DND-41 (cell line): ENCODE measurements around the gene NPHP4.

Experiments
- ATAC-seq: fragments of 200-7000 bp; cut with Tn5 transposase; 3 replicates; pipeline ENCODE4 v1.9.1; 2021; ENCODE audit warnings: low read depth; ENCODE audit not compliant: insufficient read depth
- DNase-seq: peaks from one replicate; pipeline ENCODE4 v3.0.0-alpha.2; 2020
- H2AFZ ChIP-seq: 2 replicates; pipeline ENCODE4 v1.6.0; 2012; ENCODE audit warnings: low read depth, low read length
- H3K27ac ChIP-seq: 2 replicates; pipeline ENCODE4 v1.5.1; 2012; ENCODE audit warnings: low read length, inconsistent platforms
- H3K27me3 ChIP-seq: fragments of 200-600 bp; sonication (generic); 2 replicates; pipeline ENCODE4 v1.6.0; 2012; ENCODE audit warnings: low read length, mild to moderate bottlenecking, inconsistent platforms; ENCODE audit not compliant: insufficient read depth, poor library complexity
- H3K36me3 ChIP-seq: 2 replicates; pipeline ENCODE4 v1.5.1; 2012; ENCODE audit warnings: low read length, inconsistent platforms; ENCODE audit not compliant: insufficient read depth
- H3K4me1 ChIP-seq: 2 replicates; pipeline ENCODE4 v1.5.1; 2012; ENCODE audit warnings: mild to moderate bottlenecking, low read length; ENCODE audit not compliant: insufficient read depth
- H3K4me2 ChIP-seq: 2 replicates; pipeline ENCODE4 v1.6.0; 2012; ENCODE audit warnings: mild to moderate bottlenecking, moderate library complexity, low read length, inconsistent platforms; ENCODE audit not compliant: insufficient read depth
- H3K4me3 ChIP-seq, 2 experiments: fragments of 200-600 bp in 1 of 2; shearing (Covaris generic) in 1 of 2; 2 replicates each; pipeline ENCODE4 v1.5.1; 2012 to 2016; ENCODE audit warnings: inconsistent platforms in 2 of 2, low read length in 2 of 2, mild to moderate bottlenecking in 2 of 2, low read depth in 1 of 2, moderate library complexity in 1 of 2
- H3K79me2 ChIP-seq: 2 replicates; pipeline ENCODE4 v1.6.0; 2012; ENCODE audit warnings: low read length, inconsistent platforms; ENCODE audit not compliant: insufficient read depth
- H3K9ac ChIP-seq: 2 replicates; pipeline ENCODE4 v1.6.0; 2012; ENCODE audit warnings: low read depth, mild to moderate bottlenecking, inconsistent platforms, low read length, moderate library complexity
- H3K9me3 ChIP-seq: 2 replicates; pipeline ENCODE4 v1.5.1; 2012; ENCODE audit warnings: low read length, moderate library complexity, mild to moderate bottlenecking, inconsistent platforms; ENCODE audit not compliant: insufficient read depth, severe bottlenecking
- H4K20me1 ChIP-seq: 2 replicates; pipeline ENCODE4 v1.6.0; 2012; ENCODE audit warnings: low read length; ENCODE audit not compliant: insufficient read depth
- EZH2 ChIP-seq: IDR thresholded peaks from 3 replicates; pipeline ENCODE4 v1.6.1; 2012; ENCODE audit warnings: borderline replicate concordance, low read depth, mild to moderate bottlenecking, moderate library complexity, low read length, inconsistent platforms; ENCODE audit not compliant: severe bottlenecking
- TF ChIP-seq, protein P1 (sequence below): IDR thresholded peaks from 2 replicates; pipeline ENCODE4 v1.5.1; 2012; ENCODE audit warnings: borderline replicate concordance, low read length, moderate library complexity, mild to moderate bottlenecking; ENCODE audit not compliant: poor library complexity, severe bottlenecking; ENCODE audit errors: extremely low read depth

The NPHP4 gene

DNA sequence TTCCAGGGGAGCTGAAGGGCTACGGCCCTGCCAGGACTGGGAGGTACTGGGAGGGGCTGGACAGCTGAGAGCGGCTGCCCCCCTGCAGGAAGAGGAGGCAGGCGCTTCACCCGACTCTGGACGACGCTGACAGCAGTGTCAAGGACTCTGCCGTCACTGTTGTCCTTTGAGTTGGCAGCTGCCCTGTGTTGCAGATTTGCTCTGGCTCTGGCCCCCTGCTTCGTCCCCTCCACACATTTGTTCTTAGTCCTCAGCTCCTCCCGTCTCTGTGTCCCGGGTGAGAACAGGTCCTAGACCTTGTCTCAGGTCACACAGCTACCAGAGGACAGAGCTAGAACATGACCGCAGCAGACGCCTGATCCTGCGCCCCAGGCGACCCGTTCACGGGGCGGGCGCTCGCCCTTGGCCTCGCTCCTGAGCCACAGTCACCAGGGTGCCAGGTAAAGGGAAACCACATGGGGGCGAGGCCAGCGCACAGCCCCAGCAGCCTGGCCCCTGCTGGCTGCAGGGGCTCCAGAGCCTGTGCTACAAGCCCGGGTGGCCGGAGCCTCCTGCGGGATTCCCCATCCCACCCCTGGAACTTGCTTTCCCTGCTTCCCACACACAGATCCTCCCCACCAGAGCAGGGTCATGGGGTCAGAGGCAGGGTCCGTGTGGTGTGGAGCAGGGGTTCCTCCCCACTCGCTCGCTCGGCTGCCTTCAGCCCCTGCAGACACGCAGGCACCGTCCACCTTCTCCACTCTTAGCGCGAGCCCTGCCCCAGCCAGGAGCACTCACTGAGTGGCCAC, 10.7 kb upstream of the NPHP4 start:
- ATAC-seq: no peak
- Histone ChIP-seq H3K4me3 (no peak overlapping the region), H4K20me1 (peaks cover 70% of the 10 kb centered on the region), H3K36me3 (no peaks in the 10 kb centered on the region), H3K4me2 (no peak overlapping the region), H3K9me3 (no peaks in the 10 kb centered on the region), H3K27ac (no peak overlapping the region), H3K79me2 (no peaks in the 10 kb centered on the region), H3K4me1 (no peaks in the 10 kb centered on the region), H2AFZ (no peak overlapping the region), H3K9ac (no peak overlapping the region), H3K27me3 (no peaks in the 10 kb centered on the region)
- no peak for DNase-seq
- TF ChIP-seq EZH2: no peak
- TF ChIP-seq, protein P1, sequence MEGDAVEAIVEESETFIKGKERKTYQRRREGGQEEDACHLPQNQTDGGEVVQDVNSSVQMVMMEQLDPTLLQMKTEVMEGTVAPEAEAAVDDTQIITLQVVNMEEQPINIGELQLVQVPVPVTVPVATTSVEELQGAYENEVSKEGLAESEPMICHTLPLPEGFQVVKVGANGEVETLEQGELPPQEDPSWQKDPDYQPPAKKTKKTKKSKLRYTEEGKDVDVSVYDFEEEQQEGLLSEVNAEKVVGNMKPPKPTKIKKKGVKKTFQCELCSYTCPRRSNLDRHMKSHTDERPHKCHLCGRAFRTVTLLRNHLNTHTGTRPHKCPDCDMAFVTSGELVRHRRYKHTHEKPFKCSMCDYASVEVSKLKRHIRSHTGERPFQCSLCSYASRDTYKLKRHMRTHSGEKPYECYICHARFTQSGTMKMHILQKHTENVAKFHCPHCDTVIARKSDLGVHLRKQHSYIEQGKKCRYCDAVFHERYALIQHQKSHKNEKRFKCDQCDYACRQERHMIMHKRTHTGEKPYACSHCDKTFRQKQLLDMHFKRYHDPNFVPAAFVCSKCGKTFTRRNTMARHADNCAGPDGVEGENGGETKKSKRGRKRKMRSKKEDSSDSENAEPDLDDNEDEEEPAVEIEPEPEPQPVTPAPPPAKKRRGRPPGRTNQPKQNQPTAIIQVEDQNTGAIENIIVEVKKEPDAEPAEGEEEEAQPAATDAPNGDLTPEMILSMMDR: no peak

DNA sequence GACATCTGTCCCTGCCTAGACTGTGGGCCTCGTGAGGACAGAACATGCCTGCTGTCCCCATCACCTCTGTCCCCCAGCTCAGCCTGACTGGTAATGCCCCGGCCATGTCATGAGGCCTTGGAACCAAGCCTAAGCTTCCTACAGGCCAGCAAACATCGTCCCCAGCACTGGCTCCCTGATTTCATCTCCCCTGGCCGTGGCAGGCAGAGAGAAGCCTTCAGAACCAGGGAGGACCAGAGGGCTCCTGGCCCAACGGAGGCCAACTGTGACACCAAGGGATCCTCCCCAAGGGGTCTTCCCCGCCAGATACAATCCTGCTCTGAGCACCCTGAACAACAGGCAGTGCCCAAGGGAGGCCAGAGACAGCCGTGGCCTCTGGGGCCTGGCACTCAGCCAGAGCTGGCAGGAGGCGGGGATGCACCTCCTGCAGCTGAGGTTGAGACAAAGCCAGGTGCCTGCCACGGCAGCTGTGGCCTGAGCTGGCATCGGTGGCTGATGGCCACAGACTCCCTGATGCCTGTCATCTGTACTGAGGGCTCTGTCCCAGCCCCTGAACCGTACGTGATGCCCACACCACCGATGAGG, 9.9 kb upstream of the NPHP4 start:
- Histone ChIP-seq H3K9ac (no peak overlapping the region), H3K4me1 (no peaks in the 10 kb centered on the region), H3K27me3 (no peaks in the 10 kb centered on the region), H3K27ac (no peak overlapping the region), H4K20me1 (peaks cover 72% of the 10 kb centered on the region), H3K79me2 (no peaks in the 10 kb centered on the region), H3K4me3 (no peak overlapping the region), H3K36me3 (no peaks in the 10 kb centered on the region), H2AFZ (no peak overlapping the region), H3K9me3 (no peaks in the 10 kb centered on the region), H3K4me2 (no peak overlapping the region)
- 0 out of 3 replicates have a peak, but pooled peaks have one; percentile 22 for ATAC-seq
- TF ChIP-seq EZH2: no peak
- TF ChIP-seq, protein P1: no peak
- DNase-seq: no peak

DNA sequence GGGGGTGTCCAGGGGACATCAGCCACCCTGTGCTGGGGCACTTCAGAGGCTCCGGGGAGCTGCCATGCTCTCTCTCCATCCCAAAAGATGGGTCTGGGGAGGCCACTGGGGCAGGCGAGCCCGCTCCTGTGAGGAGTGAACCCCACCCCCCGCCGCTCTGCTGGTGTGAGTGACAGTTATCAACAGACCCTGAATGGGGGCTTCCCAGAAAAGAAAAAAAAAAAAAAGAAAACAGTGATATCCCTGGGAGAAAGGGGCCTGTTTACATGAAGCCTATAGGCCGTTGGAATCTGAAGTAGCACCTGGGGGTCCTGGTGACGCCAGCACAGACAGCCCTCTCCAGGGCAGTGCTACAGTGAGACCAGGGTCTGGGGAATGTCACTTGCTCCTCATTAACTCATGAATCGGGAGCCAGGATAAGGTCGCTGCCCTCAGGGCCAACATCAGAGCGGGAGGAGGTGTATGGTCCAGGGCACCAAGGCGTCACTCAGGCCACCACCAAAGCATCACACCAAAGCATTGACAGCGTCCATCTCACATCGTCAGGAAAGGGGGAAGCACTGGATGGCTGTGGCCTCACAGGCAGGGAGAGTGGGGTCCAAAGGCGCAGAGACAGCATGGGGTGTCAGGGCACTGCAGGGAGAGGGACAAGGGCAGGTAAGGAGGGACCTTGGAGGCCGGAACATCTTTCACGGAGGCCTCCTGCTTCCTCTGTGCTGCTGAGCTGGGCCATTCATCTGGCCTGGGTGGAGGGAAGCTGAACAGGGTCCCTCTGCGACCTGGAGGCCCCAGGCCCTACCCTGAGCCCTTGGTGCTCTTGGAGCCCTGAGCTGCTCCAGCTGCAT, 8.4 kb upstream of the NPHP4 start:
- DNase-seq (no peak), ATAC-seq (no peak)
- Histone ChIP-seq H4K20me1 (peaks cover 78% of the 10 kb centered on the region), H3K4me2 (no peak overlapping the region), H3K27ac (no peak overlapping the region), H3K79me2 (no peaks in the 10 kb centered on the region), H3K9ac (no peak overlapping the region), H3K9me3 (no peaks in the 10 kb centered on the region), H3K36me3 (no peaks in the 10 kb centered on the region), H3K4me1 (no peaks in the 10 kb centered on the region), H3K27me3 (no peaks in the 10 kb centered on the region), H3K4me3 (no peak overlapping the region), H2AFZ (no peak overlapping the region)
- no peak for TF ChIP-seq EZH2
- TF ChIP-seq, protein P1: no peak
